GM12892 (cell line): Measurements from ENCODE around the gene C17orf107.

ENCODE experiments used
- DNase-seq: peaks from one replicate; pipeline ENCODE4 v3.0.0; 2011; ENCODE audit not compliant: insufficient read length
- FAIRE-seq: peaks from 2 replicates; lab custom pipeline; 2011; peaks lifted over from hg19 to GRCh38; lab: Jason Lieb, UNC
- POLR2A ChIP-seq: IDR thresholded peaks from 2 replicates; pipeline ENCODE4 v1.6.1; 2011; ENCODE audit warnings: low read depth, low read length, control low read depth
- POLR2AphosphoS5 ChIP-seq: IDR thresholded peaks from 2 replicates; pipeline ENCODE4 v1.6.1; 2011; ENCODE audit warnings: low read depth, low read length, control low read depth
- TAF1 ChIP-seq: IDR thresholded peaks from 2 replicates; pipeline ENCODE4 v1.6.1; 2011; ENCODE audit warnings: low read depth, mild to moderate bottlenecking, control low read depth, low read length, borderline replicate concordance

Gene C17orf107

GRCh38 chr17:4940555-4941318 lies 41.4 kb downstream of the C17orf107 start:
- peak; percentile 40 for FAIRE-seq
- no peak for DNase-seq
- TF ChIP-seq TAF1 (0 out of 2 replicates have a peak, but pooled peaks have one; percentile 40), POLR2AphosphoS5 (peak; percentile 62; the same call in 1 of the 2 replicates), POLR2A (no peak)

GRCh38 chr17:4941319-4941610 lies 41.9 kb downstream of the C17orf107 start:
- DNase-seq (no peak), FAIRE-seq (no peak)
- TF ChIP-seq TAF1 (no peak), POLR2AphosphoS5 (no peak), POLR2A (no peak)

- no peak for TF ChIP-seq TAF1
- peak; percentile 85 for TF ChIP-seq POLR2AphosphoS5
- TF ChIP-seq POLR2A, result peak; percentile 27; the same call in 1 of the 2 replicates
- no peak for DNase-seq
- FAIRE-seq, result no peak
Observed at GRCh38 chr17:4942760-4943508, 43.6 kb downstream of the C17orf107 start.

GRCh38 chr17:4944163-4944553 lies 44.8 kb downstream of the C17orf107 start:
- TF ChIP-seq POLR2A, result no peak; the same call in 1 of the 2 replicates
- no peak for TF ChIP-seq POLR2AphosphoS5
- 0 out of 2 replicates have a peak, but pooled peaks have one; percentile 12 for TF ChIP-seq TAF1
- no peak for DNase-seq
- no peak for FAIRE-seq

- FAIRE-seq, result no peak
- no peak for DNase-seq
- TF ChIP-seq TAF1, result no peak
- peak; percentile 91 for TF ChIP-seq POLR2AphosphoS5
Observed at GRCh38 chr17:4944554-4945175, 45.3 kb downstream of the C17orf107 start.

- peak; percentile 56 for TF ChIP-seq TAF1
- peak; percentile 88 for TF ChIP-seq POLR2A
- peak; percentile 80 for TF ChIP-seq POLR2AphosphoS5
- FAIRE-seq, result peak; percentile 98
- no peak for DNase-seq
Observed at GRCh38 chr17:4945176-4945943, 46.0 kb downstream of the C17orf107 start.

- TF ChIP-seq POLR2A (no peak), TAF1 (no peak), POLR2AphosphoS5 (no peak; the same call in 1 of the 2 replicates)
- DNase-seq (no peak), FAIRE-seq (no peak)
Observed at GRCh38 chr17:4945944-4946280, 46.6 kb downstream of the C17orf107 start.

GRCh38 chr17:4946312-4946976 lies 47.1 kb downstream of the C17orf107 start:
- FAIRE-seq (peak; percentile 89), DNase-seq (no peak)
- peak; percentile 37; the same call in 1 of the 2 replicates for TF ChIP-seq TAF1
- TF ChIP-seq POLR2A, result peak; percentile 71
- TF ChIP-seq POLR2AphosphoS5, result peak; percentile 80; the same call in 1 of the 2 replicates

- DNase-seq, result no peak
Observed at GRCh38 chr17:4947010-4947410, 47.7 kb downstream of the C17orf107 start.

GRCh38 chr17:4947411-4948165 lies 48.3 kb downstream of the C17orf107 start:
- peak; percentile 96 for FAIRE-seq
- TF ChIP-seq POLR2AphosphoS5 (peak; percentile 44; the same call in 1 of the 2 replicates), POLR2A (peak; percentile 24; the same call in 1 of the 2 replicates), TAF1 (peak; percentile 68; the same call in 1 of the 2 replicates)
- DNase-seq, result no peak

More at GRCh38 chr17:4947010-4947410, 47.7 kb downstream of the C17orf107 start:
- no peak for FAIRE-seq
- TF ChIP-seq POLR2A (peak; percentile 3; the same call in 1 of the 2 replicates), TAF1 (no peak)
